ENCODE data around the gene ERCC5.

- no peak for TF ChIP-seq POLR2A (IDR thresholded peaks at IDR 0.05; ENCODE audit: low read depth, low read length)
- TF ChIP-seq CTCF (IDR thresholded peaks at IDR 0.05; ENCODE audit: extremely low read depth in 1 of 2, insufficient read depth in 1 of 2, low read depth in 1 of 2, low read length in 2 of 2), result no peak
- TF ChIP-seq EZH2 (IDR thresholded peaks at IDR 0.05; ENCODE audit: borderline replicate concordance, low read depth, low read length, severe bottlenecking), result no peak
Observed at GRCh38 chr13:102875256-102875655, 29.4 kb downstream of the ERCC5 start.
